Occipital lobe (tissue), 2 donors: ENCODE data around the gene HJURP. TPM values are rescaled to one million over a fixed set of nuclear protein-coding genes. Genes with fewer than 3 reads are reported as not detected.
"Not testable (repeated sequence)": the region's sequence is repeated elsewhere in the genome, so short reads cannot be mapped to it uniquely, and the experiment has no call there.

Experiments
- DNase-seq: peaks from one replicate; lab custom pipeline; 2025; lab: John Stamatoyannopoulos, UW
- total RNA-seq: library from RNA; depleted of rRNA; stranded (reverse); fragments of >200 nt; gene quantifications from one replicate; pipeline ENCODE4 v1.2.3, GENCODE V29; 2014

HJURP gene
- 1.9 TPM for total RNA-seq

DNA sequence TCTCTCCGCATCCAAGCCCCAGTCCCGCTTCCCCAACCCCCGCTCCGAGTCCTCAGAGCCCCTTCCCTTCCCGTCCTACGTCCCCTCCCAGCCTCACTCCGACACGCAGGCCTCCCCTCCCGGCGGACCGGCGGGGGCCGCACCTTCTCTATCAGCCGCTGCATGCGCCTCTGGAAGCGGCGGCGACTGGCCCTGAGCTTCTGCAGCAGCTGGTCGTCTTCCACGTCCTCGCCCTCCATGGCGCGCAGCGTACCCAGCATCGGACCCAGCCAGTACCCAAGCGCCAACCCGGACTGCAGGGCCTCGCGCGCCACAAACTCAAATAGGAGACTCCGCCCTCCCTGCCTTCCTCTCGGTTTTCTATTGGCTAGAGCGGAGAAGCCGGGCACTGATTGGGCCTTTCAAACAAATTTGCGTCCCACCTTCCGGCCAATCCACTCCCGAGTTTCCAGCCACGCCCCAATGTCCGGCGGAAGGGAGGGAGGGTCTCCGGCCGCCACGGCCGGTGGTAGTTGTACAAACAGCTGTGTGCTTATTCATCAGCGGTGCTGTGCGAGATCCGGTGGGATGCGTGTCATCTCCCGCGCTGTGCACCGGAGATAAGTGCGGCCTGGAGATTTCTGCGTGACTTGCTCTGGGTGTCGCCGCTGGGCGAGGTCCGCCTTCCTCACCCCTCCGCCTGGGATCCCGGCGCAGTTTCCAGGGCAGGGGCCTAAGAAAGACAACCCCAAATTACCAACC is at the start of gene HJURP:
Gene HJURP, minus strand, starts transcription at position 295 of the 741 bp plus-strand sequence. Its CDS starts 35 bp downstream, at position 260.
- DNase-seq: peak; percentile 93

DNA sequence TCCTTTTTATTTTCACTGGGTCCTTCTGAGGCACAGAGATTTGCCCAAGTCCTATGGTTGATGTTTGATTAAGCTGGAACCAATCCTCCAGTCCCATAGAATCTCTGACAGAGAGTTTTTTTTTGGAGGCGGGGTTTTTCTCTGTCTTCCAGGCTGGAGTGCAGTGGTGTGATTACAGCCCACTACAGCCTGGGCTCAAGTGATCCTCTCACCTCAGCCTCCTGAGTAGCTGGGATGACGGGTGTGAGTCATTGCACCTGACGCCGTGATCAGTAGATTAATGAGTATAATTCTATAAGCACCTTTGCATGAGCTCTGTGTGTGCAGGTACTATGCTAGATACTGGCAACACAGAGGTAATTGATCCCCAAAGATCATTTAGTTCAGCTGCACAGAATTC is 47.5 kb upstream of the HJURP start:
- DNase-seq: no peak

- DNase-seq: no peak
Observed at GRCh38 chr2:233901367-233901766, 47.0 kb upstream of the HJURP start.

DNA sequence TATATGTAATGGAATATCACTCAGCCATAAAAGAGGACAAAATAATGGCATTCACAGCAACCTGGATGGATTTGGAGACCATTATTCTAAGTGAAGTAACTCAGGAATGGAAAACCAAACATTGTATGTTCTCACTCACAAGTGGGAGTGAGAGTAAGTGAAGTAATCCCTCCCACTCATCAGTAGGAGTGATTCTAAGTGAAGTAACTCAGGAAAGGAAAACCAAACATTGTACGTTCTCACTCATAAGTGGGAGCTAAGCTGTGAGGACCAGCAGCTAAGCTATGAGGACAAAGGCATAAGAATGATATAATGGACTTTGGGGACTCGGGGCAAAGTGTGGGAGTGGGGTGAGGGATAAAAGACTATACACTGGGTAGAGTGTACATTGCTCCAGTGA is 41.9 kb upstream of the HJURP start:
- DNase-seq: not testable (repeated sequence)

DNA sequence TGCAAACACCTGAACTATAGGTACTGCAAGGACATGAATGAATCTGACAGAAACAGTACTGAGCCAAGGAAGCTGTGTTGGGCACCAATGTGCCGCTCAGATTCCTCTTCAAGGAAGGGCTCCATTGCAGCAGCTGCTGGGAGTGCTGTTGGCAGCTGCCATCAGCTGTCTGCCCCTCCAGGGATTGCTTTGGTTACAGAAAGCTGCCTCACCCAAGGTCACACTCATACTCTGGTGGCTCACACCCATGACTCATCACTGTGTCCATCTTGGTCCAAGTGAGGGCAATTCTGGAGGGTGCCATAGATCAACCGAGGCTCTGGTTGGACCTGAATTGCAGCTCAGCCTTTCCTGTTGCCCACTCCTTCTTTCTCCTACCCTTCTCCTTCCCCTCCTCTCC is 38.5 kb upstream of the HJURP start:
- no peak for DNase-seq

GRCh38 chr2:233882353-233882752 is 28.0 kb upstream of the HJURP start:
- DNase-seq: no peak

DNA sequence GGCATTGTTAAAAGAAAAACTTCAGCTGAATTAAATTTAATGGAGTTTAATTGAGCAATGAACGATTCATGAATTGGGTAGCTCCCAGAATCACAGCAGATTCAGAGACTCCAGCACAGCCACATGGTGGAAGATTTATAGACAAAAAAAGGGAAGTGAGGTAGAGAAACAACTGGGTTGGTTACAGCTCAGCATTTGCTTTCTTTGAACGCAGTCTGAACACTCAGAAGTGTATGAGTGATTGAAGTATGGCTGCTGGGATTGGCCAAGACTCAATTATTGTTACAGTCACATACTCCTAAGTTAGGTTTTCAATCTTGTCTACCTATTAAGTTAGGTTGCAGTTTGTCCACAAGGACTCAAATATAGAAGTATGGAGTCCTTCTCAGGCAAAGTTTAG is 17.8 kb upstream of the HJURP start:
- not testable (repeated sequence) for DNase-seq

GRCh38 chr2:233871432-233871831 is 17.1 kb upstream of the HJURP start:
- DNase-seq: no peak

DNA sequence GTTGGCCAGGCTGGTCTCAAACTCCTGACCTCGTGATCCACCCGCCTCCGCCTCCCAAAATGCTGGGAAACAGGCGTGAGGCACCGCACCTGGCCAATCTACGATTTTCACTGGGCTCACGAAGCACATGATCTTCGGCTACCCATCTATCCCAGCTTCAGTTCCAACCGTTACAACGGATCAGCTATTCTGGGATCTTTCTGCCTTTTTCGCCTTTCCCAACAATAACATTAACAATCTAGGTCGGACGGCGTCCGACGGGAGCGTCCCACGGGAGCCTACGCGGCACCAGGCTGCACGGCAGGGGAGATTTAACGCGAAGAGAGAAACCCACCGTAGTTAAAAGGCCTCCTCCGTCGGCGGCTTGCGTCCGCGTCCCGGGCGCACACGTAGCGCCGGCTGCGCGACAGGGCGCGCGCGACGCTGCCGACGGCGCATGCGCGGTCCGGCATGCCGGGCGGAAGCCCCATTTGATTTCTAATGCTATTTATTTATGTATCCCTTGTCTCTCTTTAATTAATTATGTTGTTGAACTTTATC is 13.7 kb upstream of the HJURP start, which contains the start of gene MSL3B:
Gene MSL3B, minus strand, starts transcription at position 394 of the 540 bp plus-strand sequence.
- DNase-seq: no peak

DNA sequence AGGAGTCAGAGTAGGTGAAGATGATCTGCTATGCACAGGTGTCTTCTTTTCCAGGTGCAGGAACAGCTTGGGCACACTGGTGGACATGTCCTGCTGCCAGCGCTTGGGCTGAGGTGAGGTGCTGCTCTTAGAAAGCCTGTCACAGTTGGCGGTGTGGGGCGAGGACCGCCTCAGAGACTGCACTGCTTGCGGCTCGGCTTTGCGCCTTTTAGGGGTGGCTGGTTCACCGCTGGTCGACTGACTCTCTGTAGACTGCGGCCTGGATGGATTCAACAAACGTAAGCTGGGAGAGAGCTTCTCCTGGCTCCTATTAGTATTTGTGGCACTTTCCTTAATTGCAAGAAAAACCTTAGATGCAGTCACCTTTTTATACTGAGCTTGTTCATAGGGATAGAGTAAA is 12.1 kb upstream of the HJURP start:
- DNase-seq: no peak

- no peak for DNase-seq
Observed at GRCh38 chr2:233865838-233866237, 11.5 kb upstream of the HJURP start.

DNA sequence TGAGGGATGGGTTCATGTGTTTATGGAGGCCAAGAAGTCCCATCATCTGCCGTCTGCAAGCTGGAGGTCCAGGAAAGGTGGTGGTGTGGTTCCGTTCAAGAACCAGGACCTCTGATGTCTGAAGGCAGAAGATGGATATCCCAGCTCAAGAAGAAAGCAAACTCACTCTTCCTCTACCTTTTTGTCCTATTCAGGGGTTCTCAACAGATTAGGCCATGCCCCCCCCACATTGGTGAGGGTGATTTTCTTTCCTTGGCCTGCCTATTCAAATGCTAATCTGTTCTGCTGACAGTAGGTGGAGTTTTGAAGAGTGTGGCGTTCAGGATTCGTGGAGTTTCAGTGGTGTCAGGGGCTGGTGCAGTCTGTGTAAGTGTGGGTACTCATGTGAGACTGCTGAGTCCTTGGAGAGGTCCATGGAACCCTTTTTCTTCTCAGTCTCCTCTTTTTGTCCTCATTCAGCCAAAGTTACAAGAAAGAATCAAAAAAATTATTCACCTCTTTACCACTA is 8.0 kb upstream of the HJURP start:
- no peak for DNase-seq

DNA sequence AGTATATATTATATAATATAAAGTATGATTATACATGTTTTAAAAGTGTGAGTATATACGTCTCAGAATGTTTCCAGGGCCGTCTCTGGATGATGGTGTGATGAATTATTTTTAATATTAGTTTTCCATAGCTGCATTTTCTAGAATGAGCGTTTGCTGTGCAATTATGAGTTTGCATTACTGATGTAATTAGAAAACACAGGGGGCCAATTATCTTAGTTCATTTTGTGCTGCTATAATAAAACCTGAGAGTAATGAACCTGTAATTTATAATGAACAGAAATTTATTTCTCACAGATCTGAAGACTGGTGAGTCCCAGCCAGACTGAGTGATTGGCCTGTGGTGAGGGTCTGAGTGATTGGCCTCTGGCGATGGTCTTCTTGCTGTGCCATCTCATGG is 4.0 kb upstream of the HJURP start:
- DNase-seq: no peak

DNA sequence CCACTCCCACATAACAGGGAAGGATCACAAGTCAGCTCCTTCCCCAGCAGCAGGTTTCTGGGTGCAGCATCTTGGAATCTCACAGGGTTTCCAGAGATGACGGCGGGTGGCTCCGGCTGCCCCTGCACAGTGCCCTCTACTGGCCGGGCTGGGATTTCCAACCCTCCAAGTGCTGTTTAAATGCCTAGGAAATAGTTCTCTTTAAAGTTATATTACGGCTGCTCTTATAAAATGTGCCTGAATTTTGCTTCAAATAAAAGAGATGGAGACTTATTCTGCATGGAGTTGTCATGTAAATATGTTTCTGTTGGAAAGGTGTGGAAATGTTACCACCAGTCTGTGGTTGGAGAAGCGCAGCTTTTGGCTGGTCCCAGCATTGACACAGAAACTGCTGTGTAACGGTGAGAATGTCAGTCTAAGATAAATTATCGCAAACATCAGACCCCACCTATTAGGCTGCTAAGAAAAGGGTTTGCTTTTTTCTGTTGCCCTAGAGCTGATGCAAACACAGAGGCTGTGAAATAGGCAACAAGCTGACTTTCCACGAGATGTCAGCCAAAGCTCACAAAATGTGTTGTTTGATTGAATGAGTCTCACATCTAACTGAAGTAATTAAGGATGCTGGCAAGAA is 3.3 kb upstream of the HJURP start:
- no peak for DNase-seq

DNA sequence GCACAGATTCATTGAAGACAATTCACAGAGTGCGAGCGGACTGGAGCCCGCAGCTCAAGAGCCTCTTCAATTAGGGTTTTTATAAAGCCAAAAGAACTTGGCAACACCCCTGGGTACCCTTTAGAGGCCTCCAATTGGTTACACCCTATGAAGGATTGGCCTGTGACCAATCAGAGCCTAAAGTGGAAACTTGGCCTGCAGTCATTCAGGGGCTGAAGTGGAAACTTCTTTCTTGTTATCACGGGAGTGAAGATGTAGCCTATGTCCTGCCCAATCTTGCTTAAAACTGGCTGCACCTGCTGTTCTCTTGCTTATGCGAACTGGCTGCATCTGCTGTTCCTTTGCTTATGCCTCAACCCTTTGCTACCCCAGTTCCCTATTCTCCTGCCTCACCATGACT is 1.8 kb upstream of the HJURP start:
- no peak for DNase-seq

GRCh38 chr2:233855345-233855744 is 1.0 kb upstream of the HJURP start:
- DNase-seq: no peak

- DNase-seq: no peak
Observed at GRCh38 chr2:233853883-233854240, 473 bp downstream of the HJURP start.

DNA sequence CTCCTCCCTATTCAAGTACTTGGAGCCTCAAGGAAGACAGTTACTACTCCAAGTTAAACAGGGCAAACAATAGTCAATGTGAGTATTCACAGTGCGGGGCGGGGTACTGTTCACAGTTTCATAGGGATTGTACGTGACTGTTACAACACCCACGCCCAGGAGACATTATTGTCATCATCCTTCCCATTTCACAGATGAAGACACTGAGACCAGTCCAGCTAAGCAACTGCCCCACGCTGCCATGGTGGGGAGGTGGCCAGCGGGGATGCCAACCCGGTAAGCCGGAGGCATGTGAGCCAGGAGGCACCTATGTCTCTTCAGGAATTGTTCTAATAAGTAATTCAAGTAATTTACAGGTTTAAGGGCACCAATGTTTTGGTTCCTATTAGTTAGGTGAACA is 982 bp downstream of the HJURP start:
- DNase-seq: no peak

GRCh38 chr2:233852056-233852455 is 2.3 kb downstream of the HJURP start:
- DNase-seq: no peak

DNA sequence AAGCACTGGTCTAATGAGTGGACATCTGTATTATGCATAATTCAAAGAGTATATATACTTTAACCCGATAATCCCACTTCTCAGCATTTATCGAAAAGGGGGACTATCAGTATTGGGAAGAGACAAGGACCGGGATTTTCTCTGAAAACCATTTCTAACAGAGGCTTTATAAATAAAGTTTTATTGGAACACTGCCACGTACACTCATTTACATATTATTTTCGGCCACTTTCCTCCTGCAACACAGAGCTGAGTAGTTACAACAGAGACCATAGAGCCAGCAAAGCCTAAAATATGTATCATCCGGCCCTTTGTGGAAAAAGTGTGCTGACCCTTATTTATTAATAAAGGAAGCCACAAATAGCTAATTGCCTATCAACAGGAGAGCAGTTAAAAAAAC is 3.2 kb downstream of the HJURP start:
- no peak for DNase-seq

- DNase-seq: no peak
Observed at GRCh38 chr2:233850745-233851144, 3.6 kb downstream of the HJURP start.

DNA sequence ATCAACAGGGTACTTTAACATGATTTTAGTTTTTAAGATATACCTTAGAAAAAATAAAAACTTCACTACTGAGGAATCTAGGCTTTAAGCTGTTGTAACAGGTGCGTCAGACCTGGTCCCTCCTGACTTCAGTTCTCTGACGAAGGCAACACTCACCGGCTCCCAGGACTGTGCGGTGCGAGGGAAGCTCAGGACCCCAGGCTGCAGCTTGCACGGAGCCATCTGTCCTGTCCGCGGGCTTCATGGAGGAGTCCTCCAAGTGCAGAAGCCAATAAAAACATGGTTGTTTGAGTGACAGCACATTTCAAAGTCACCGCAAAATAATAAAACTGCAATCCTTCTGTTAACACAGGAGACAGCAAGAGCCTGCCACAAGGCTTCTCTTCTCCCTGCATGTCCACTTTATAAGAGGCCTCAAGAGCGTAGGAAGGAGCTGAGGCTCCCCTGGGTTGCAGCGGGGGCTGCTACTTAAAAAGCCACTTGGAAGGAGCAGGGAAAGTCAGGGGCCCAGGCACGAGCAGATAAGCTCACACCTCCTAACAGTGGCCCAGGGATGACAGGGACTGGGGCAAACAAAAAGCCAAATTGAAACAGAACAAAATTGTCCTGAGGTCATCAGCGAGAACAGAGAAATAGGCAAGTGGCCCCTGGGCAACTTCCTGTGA is 4.6 kb downstream of the HJURP start:
- DNase-seq: no peak
